Measurements from ENCODE around the gene ME2. TPM values are rescaled to one million over a fixed set of nuclear protein-coding genes. Genes with fewer than 3 reads are reported as not detected.
"Not testable (repeated sequence)": the region's sequence is repeated elsewhere in the genome, so short reads cannot be mapped to it uniquely, and the experiment has no call there.

Gene ME2
- total RNA-seq, 2 experiments from 2014 or later: 138 to 141 TPM

DNA sequence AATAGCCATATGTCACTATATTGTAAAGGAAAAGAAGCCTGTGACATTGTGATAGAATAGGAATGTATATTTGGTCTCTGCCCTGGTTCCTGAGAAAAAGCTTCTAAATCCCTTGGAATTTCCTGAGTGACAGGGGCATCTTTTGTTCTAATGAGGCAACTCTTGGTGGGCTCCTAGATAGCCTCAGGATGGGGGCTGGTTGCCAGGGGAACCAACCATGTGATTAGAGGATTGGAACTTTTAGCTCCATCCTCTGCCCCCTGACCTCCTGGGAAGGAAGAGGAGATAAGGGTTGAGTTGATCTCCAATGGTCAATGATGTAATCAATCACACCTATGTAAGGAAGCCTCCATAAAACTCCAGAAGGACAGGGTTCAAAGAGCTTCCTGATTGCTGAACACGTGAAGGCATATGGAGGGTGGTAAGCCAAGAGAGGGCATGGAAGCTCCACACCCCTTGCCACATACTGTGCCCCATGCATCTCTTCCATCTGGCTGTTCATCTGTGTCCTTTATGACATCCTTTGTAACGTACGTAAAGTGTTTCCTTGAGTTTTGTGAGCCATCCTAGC, 2.9 kb upstream of the ME2 start:
- DNase-seq: no peak
- peaks cover 3% of the 10 kb centered on the region for H3K27me3 Mint-ChIP-seq
- CTCF ChIA-PET: interaction anchor here (2.4 kb wide), 1 partner anchor 56 kb away, joined by 10 read pairs; the partner anchor contains the start of gene MRO
- H3K4me1 Mint-ChIP-seq (ENCODE audit: low read depth): peaks cover 7% of the 10 kb centered on the region
- peaks cover 8% of the 10 kb centered on the region for H3K36me3 Mint-ChIP-seq (ENCODE audit: low read depth)
- ATAC-seq: no peak
- no peak overlapping the region for H3K27ac Mint-ChIP-seq
- TF ChIP-seq, protein P1, sequence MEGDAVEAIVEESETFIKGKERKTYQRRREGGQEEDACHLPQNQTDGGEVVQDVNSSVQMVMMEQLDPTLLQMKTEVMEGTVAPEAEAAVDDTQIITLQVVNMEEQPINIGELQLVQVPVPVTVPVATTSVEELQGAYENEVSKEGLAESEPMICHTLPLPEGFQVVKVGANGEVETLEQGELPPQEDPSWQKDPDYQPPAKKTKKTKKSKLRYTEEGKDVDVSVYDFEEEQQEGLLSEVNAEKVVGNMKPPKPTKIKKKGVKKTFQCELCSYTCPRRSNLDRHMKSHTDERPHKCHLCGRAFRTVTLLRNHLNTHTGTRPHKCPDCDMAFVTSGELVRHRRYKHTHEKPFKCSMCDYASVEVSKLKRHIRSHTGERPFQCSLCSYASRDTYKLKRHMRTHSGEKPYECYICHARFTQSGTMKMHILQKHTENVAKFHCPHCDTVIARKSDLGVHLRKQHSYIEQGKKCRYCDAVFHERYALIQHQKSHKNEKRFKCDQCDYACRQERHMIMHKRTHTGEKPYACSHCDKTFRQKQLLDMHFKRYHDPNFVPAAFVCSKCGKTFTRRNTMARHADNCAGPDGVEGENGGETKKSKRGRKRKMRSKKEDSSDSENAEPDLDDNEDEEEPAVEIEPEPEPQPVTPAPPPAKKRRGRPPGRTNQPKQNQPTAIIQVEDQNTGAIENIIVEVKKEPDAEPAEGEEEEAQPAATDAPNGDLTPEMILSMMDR (IDR thresholded peaks at IDR 0.05): no peak
- H3K4me3 Mint-ChIP-seq: no peak overlapping the region
- intact Hi-C loops (cut with micrococcal nuclease): no loop called here
- no peaks in the 10 kb centered on the region for H3K9me3 Mint-ChIP-seq
- POLR2A ChIA-PET: interaction anchor here (0.6 to 1.3 kb wide), 3 partner anchors 13 to 92 kb away, joined by 3 to 4 read pairs (median 3); partner anchors contain the start of gene ELAC1

DNA sequence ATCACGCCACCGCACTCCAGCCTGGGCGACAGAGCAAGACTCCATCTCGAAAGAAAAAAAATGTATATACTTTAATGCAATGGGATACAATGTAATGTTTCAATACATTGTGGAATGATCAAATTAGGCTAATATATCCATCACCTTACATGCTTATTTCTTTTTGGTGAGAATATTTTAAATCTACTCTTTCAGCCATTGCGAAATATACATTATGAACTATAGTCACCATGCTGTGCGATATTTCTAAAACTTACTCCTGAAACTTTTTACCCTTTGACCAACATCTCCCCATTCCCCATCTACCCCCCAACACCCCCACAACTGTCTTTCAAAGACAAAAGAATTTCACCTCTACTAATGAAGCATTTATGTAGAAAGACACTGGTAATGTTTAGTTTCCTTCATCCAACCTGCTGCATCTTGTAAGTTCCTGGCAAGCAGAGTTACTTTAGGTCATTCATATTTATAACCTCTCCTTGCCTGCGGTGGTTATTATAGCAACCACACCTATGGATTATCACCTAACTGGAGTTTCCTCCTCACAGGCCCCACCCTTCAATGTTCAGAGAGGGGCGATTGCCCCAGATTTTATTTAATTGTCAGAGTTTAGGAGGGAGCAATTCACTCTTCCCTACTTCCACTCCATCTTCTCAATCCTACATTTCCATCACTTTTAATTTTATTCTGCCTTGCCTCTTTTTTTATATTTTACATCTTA, 1.2 kb upstream of the ME2 start:
- intact Hi-C loops (cut with micrococcal nuclease): no loop called here
- Mint-ChIP-seq H3K27ac (peak overlapping the region; percentile 97), H3K9me3 (no peaks in the 10 kb centered on the region), H3K4me1 (ENCODE audit: low read depth) (peaks cover 12% of the 10 kb centered on the region), H3K4me3 (peak overlapping the region; percentile 91), H3K27me3 (peaks cover 1% of the 10 kb centered on the region), H3K36me3 (ENCODE audit: low read depth) (peaks cover 12% of the 10 kb centered on the region)
- DNase-seq (no peak), ATAC-seq (no peak)
- CTCF ChIA-PET: interaction anchor here (0.7 to 1.3 kb wide), 2 partner anchors 57 to 153 kb away, joined by 3 to 6 read pairs; partner anchors contain the start of gene MRO
- TF ChIP-seq, protein P1 (IDR thresholded peaks at IDR 0.05): no peak
- POLR2A ChIA-PET: interaction anchor here (0.6 to 1.9 kb wide), 12 partner anchors 10 to 318 kb away, joined by 3 to 7 read pairs (median 4); partner anchors contain the start of gene ELAC1

DNA sequence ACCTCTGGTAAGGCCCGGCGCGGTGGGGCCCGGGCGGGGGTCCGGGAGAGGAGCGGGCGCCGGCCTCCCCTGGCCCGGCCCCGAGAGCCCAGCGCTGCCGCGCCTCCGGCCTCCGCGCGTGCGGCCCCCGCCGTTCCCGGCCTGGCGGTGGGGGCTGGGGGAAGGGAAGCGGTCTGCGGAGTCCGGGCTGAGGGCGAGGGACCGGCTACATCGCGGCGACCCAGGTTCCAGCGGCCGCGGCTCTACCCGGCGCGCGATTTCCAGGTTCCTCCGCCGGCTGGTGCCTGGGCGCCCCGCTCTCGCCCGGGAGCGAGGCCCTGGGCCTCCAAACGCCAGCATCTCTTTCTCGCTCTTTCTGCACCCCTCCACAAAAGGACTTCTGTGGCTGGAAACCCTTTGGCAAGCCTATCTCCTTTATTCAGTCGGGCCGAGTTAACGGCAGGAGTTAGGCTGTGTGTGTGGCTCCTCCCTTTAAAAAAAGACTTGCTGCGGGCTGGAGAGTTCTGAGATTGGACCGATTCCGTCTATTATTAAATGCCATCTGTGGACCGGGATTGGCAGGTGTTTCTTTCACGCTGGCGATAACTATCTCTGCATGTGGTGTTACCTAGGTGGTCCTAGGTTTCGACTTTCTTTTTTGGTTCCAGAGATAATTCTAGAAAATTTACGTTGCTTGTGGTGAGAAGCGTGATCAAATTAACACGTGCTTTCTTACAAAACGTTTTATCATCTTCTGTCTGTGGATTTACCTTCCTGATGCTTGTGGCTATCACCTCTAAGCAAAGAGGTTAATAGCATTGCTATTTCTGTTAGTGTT, 592 bp downstream of the ME2 start:
- Mint-ChIP-seq H3K9me3 (no peaks in the 10 kb centered on the region), H3K27me3 (no peaks in the 10 kb centered on the region), H3K4me1 (ENCODE audit: low read depth) (peaks cover 25% of the 10 kb centered on the region), H3K4me3 (peak overlapping the region; percentile 85), H3K36me3 (ENCODE audit: low read depth) (peaks cover 23% of the 10 kb centered on the region), H3K27ac (peak overlapping the region; percentile 98)
- ATAC-seq: peak; percentile 1
- ChIA-PET POLR2A (interaction anchor here (0.8 to 1.9 kb wide), 14 partner anchors 8 to 597 kb away, joined by 3 to 12 read pairs (median 4); partner anchors contain the start of gene SMAD4), CTCF (interaction anchor here (1.2 to 1.3 kb wide), 2 partner anchors 9 to 59 kb away, joined by 4 to 6 read pairs; partner anchors contain the start of gene MRO)
- TF ChIP-seq, protein P1 (IDR thresholded peaks at IDR 0.05): no peak
- intact Hi-C loops (cut with micrococcal nuclease): loop anchor here (10.0 kb wide), 1 partner anchor 155 kb away; the partner anchor contains the start of gene SMAD4
- DNase-seq: peak; percentile 39

DNA sequence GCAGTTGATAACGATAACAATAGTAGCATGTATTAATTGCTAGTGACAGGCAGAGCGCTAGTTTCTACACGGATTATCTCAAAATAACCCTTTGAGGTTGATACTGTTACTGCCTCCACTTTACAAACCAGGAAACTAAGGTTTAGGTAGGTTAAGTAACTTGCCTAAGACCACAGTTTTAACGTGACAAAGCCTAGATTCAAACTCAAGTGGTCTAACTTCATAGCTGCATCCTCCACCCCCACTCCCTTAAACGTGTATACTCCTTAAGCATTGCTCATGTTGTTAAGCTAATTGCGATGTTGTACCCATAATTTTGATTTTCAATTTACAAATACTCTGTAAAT, 1.2 kb downstream of the ME2 start:
- intact Hi-C loops (cut with micrococcal nuclease): loop anchor here (10.0 kb wide), 1 partner anchor 155 kb away; the partner anchor contains the start of gene SMAD4
- CTCF ChIA-PET: interaction anchor here (0.9 to 1.2 kb wide), 3 partner anchors 9 to 191 kb away, joined by 3 to 4 read pairs (median 3); no protein-coding TSS in a partner anchor
- Mint-ChIP-seq H3K27me3 (no peaks in the 10 kb centered on the region), H3K36me3 (ENCODE audit: low read depth) (peaks cover 23% of the 10 kb centered on the region), H3K27ac (peak overlapping the region; percentile 98), H3K4me3 (peak overlapping the region; percentile 85), H3K4me1 (ENCODE audit: low read depth) (peaks cover 25% of the 10 kb centered on the region), H3K9me3 (no peaks in the 10 kb centered on the region)
- DNase-seq: no peak
- ATAC-seq: no peak
- POLR2A ChIA-PET: interaction anchor here (0.7 to 1.8 kb wide), 6 partner anchors 9 to 227 kb away, joined by 3 to 7 read pairs (median 4); partner anchors contain the start of gene SMAD4
- TF ChIP-seq, protein P1 (IDR thresholded peaks at IDR 0.05): no peak

DNA sequence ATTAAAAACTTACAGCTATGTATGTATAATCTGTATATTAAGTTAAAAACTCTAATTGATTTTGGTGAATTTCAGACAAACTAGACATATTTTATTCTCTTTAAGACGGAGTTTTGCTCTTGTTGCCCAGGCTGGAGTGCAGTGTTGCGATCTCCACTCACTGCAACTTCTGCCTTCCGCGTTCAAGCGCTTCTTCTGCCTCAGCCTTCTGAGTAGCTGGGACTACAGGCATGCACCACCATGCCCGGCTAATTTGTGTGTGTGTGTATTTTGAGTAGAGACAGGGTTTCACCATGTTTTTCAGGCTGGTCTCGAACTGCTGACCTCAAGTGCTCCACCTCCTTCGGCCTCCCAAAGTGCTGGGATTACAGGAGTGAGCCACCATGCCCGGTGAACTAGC, 2.0 kb downstream of the ME2 start:
- peaks cover 25% of the 10 kb centered on the region for H3K4me1 Mint-ChIP-seq (ENCODE audit: low read depth)
- not testable (repeated sequence) for DNase-seq, ATAC-seq, H3K9me3 Mint-ChIP-seq, H3K27me3 Mint-ChIP-seq, H3K27ac Mint-ChIP-seq
- H3K4me3 Mint-ChIP-seq: peak overlapping the region; percentile 46
- H3K36me3 Mint-ChIP-seq (ENCODE audit: low read depth): peaks cover 23% of the 10 kb centered on the region
- CTCF ChIA-PET: interaction anchor here (0.9 to 1.2 kb wide), 3 partner anchors 8 to 191 kb away, joined by 3 to 4 read pairs (median 3); no protein-coding TSS in a partner anchor
- POLR2A ChIA-PET: interaction anchor here (1.0 to 1.8 kb wide), 3 partner anchors 10 to 149 kb away, joined by 4 to 7 read pairs (median 7); partner anchors contain the start of gene SMAD4
- intact Hi-C loops (cut with micrococcal nuclease): loop anchor here (10.0 kb wide), 1 partner anchor 154 kb away; the partner anchor contains the start of gene SMAD4

All from activated CD8-positive, alpha-beta T cell treated with anti-CD3 and anti-CD28 coated beads for 36 hours (primary cell).